ENCODE measurements around the gene ABCA13.
A peak's percentile ranks its signal among the peaks of the same experiment; 100 is the strongest.

The ABCA13 gene

GRCh38 chr7:48173756-48174382 lies 2.6 kb downstream of the ABCA13 start:
- H3K36me3 ChIP-seq (ENCODE audit: control insufficient read depth, insufficient read depth, low read length): no peaks in the 10 kb centered on the region
- H3K4me1 ChIP-seq (ENCODE audit: control insufficient read depth, insufficient read depth, low read length): peaks cover 16% of the 10 kb centered on the region
- H3K9ac ChIP-seq (ENCODE audit: low read depth, low read length): no peak overlapping the region
- no peak overlapping the region for H3K4me3 ChIP-seq (ENCODE audit: low read depth, low read length)
- no peak overlapping the region for H3K27ac ChIP-seq (ENCODE audit: low read depth, low read length)
- no peaks in the 10 kb centered on the region for H3K9me3 ChIP-seq (ENCODE audit: control insufficient read depth, insufficient read depth, low read length)
- H3K27me3 ChIP-seq (ENCODE audit: control insufficient read depth, insufficient read depth, low read length): peaks cover 17% of the 10 kb centered on the region

GRCh38 chr7:48175019-48175418 lies 3.8 kb downstream of the ABCA13 start:
- peaks cover 16% of the 10 kb centered on the region for H3K4me1 ChIP-seq (ENCODE audit: control insufficient read depth, insufficient read depth, low read length)
- H3K36me3 ChIP-seq (ENCODE audit: control insufficient read depth, insufficient read depth, low read length): no peaks in the 10 kb centered on the region
- peaks cover 17% of the 10 kb centered on the region for H3K27me3 ChIP-seq (ENCODE audit: control insufficient read depth, insufficient read depth, low read length)
- H3K4me3 ChIP-seq (ENCODE audit: low read depth, low read length): no peak overlapping the region
- H3K9me3 ChIP-seq (ENCODE audit: control insufficient read depth, insufficient read depth, low read length): no peaks in the 10 kb centered on the region
- H3K27ac ChIP-seq (ENCODE audit: low read depth, low read length): no peak overlapping the region
- no peak overlapping the region for H3K9ac ChIP-seq (ENCODE audit: low read depth, low read length)

GRCh38 chr7:48176356-48176893 lies 5.2 kb downstream of the ABCA13 start:
- Histone ChIP-seq H3K27ac (ENCODE audit: low read depth, low read length) (no peak overlapping the region), H3K9ac (ENCODE audit: low read depth, low read length) (no peak overlapping the region), H3K4me3 (ENCODE audit: low read depth, low read length) (no peak overlapping the region), H3K4me1 (ENCODE audit: control insufficient read depth, insufficient read depth, low read length) (peaks cover 16% of the 10 kb centered on the region), H3K9me3 (ENCODE audit: control insufficient read depth, insufficient read depth, low read length) (no peaks in the 10 kb centered on the region), H3K36me3 (ENCODE audit: control insufficient read depth, insufficient read depth, low read length) (no peaks in the 10 kb centered on the region), H3K27me3 (ENCODE audit: control insufficient read depth, insufficient read depth, low read length) (peaks cover 17% of the 10 kb centered on the region)

- H3K27ac ChIP-seq (ENCODE audit: low read depth, low read length): no peak overlapping the region
- H3K4me1 ChIP-seq (ENCODE audit: control insufficient read depth, insufficient read depth, low read length): peaks cover 16% of the 10 kb centered on the region
- H3K36me3 ChIP-seq (ENCODE audit: control insufficient read depth, insufficient read depth, low read length): no peaks in the 10 kb centered on the region
- no peak overlapping the region for H3K9ac ChIP-seq (ENCODE audit: low read depth, low read length)
- no peaks in the 10 kb centered on the region for H3K9me3 ChIP-seq (ENCODE audit: control insufficient read depth, insufficient read depth, low read length)
- no peak overlapping the region for H3K4me3 ChIP-seq (ENCODE audit: low read depth, low read length)
- H3K27me3 ChIP-seq (ENCODE audit: control insufficient read depth, insufficient read depth, low read length): peaks cover 17% of the 10 kb centered on the region
Measured at GRCh38 chr7:48177271-48177670, 6.0 kb downstream of the ABCA13 start.

- Histone ChIP-seq H3K27me3 (ENCODE audit: control insufficient read depth, insufficient read depth, low read length) (peaks cover 17% of the 10 kb centered on the region), H3K9me3 (ENCODE audit: control insufficient read depth, insufficient read depth, low read length) (no peaks in the 10 kb centered on the region), H3K36me3 (ENCODE audit: control insufficient read depth, insufficient read depth, low read length) (no peaks in the 10 kb centered on the region), H3K9ac (ENCODE audit: low read depth, low read length) (no peak overlapping the region), H3K4me3 (ENCODE audit: low read depth, low read length) (no peak overlapping the region), H3K27ac (ENCODE audit: low read depth, low read length) (no peak overlapping the region), H3K4me1 (ENCODE audit: control insufficient read depth, insufficient read depth, low read length) (peaks cover 36% of the 10 kb centered on the region)
Measured at GRCh38 chr7:48179496-48180030, 8.3 kb downstream of the ABCA13 start.

GRCh38 chr7:48180981-48181380 lies 9.7 kb downstream of the ABCA13 start:
- no peaks in the 10 kb centered on the region for H3K9me3 ChIP-seq (ENCODE audit: control insufficient read depth, insufficient read depth, low read length)
- peaks cover 11% of the 10 kb centered on the region for H3K27me3 ChIP-seq (ENCODE audit: control insufficient read depth, insufficient read depth, low read length)
- no peaks in the 10 kb centered on the region for H3K36me3 ChIP-seq (ENCODE audit: control insufficient read depth, insufficient read depth, low read length)
- H3K9ac ChIP-seq (ENCODE audit: low read depth, low read length): no peak overlapping the region
- H3K4me1 ChIP-seq (ENCODE audit: control insufficient read depth, insufficient read depth, low read length): peaks cover 33% of the 10 kb centered on the region
- no peak overlapping the region for H3K27ac ChIP-seq (ENCODE audit: low read depth, low read length)
- no peak overlapping the region for H3K4me3 ChIP-seq (ENCODE audit: low read depth, low read length)

- Histone ChIP-seq H3K27ac (ENCODE audit: low read depth, low read length) (peak overlapping the region; percentile 59), H3K36me3 (ENCODE audit: control insufficient read depth, insufficient read depth, low read length) (no peaks in the 10 kb centered on the region), H3K4me3 (ENCODE audit: low read depth, low read length) (peak overlapping the region; percentile 9; the same call in 1 of the 2 replicates), H3K9me3 (ENCODE audit: control insufficient read depth, insufficient read depth, low read length) (peaks cover 9% of the 10 kb centered on the region; the same call in 1 of the 2 replicates), H3K9ac (ENCODE audit: low read depth, low read length) (no peak overlapping the region), H3K4me1 (ENCODE audit: control insufficient read depth, insufficient read depth, low read length) (peaks cover 20% of the 10 kb centered on the region), H3K27me3 (ENCODE audit: control insufficient read depth, insufficient read depth, low read length) (peaks cover 3% of the 10 kb centered on the region; the same call in 1 of the 2 replicates)
Measured at GRCh38 chr7:48182718-48183369, 11.6 kb downstream of the ABCA13 start.

GRCh38 chr7:48183370-48183743 lies 12.1 kb downstream of the ABCA13 start:
- H3K27ac ChIP-seq (ENCODE audit: low read depth, low read length): peak overlapping the region; percentile 59
- H3K4me3 ChIP-seq (ENCODE audit: low read depth, low read length): peak overlapping the region; percentile 9; the same call in 1 of the 2 replicates
- H3K9me3 ChIP-seq (ENCODE audit: control insufficient read depth, insufficient read depth, low read length): peaks cover 14% of the 10 kb centered on the region; the same call in 1 of the 2 replicates
- no peaks in the 10 kb centered on the region for H3K27me3 ChIP-seq (ENCODE audit: control insufficient read depth, insufficient read depth, low read length)
- no peak overlapping the region for H3K9ac ChIP-seq (ENCODE audit: low read depth, low read length)
- H3K4me1 ChIP-seq (ENCODE audit: control insufficient read depth, insufficient read depth, low read length): peaks cover 20% of the 10 kb centered on the region
- no peaks in the 10 kb centered on the region for H3K36me3 ChIP-seq (ENCODE audit: control insufficient read depth, insufficient read depth, low read length)

- Histone ChIP-seq H3K9me3 (ENCODE audit: control insufficient read depth, insufficient read depth, low read length) (peaks cover 14% of the 10 kb centered on the region; the same call in 1 of the 2 replicates), H3K27ac (ENCODE audit: low read depth, low read length) (no peak overlapping the region), H3K27me3 (ENCODE audit: control insufficient read depth, insufficient read depth, low read length) (no peaks in the 10 kb centered on the region), H3K36me3 (ENCODE audit: control insufficient read depth, insufficient read depth, low read length) (no peaks in the 10 kb centered on the region), H3K9ac (ENCODE audit: low read depth, low read length) (no peak overlapping the region), H3K4me3 (ENCODE audit: low read depth, low read length) (no peak overlapping the region), H3K4me1 (ENCODE audit: control insufficient read depth, insufficient read depth, low read length) (peaks cover 21% of the 10 kb centered on the region)
Measured at GRCh38 chr7:48183965-48184364, 12.7 kb downstream of the ABCA13 start.

- Histone ChIP-seq H3K9me3 (ENCODE audit: control insufficient read depth, insufficient read depth, low read length) (peaks cover 14% of the 10 kb centered on the region; the same call in 1 of the 2 replicates), H3K36me3 (ENCODE audit: control insufficient read depth, insufficient read depth, low read length) (no peaks in the 10 kb centered on the region), H3K4me1 (ENCODE audit: control insufficient read depth, insufficient read depth, low read length) (peaks cover 7% of the 10 kb centered on the region), H3K9ac (ENCODE audit: low read depth, low read length) (no peak overlapping the region), H3K27me3 (ENCODE audit: control insufficient read depth, insufficient read depth, low read length) (no peaks in the 10 kb centered on the region), H3K27ac (ENCODE audit: low read depth, low read length) (no peak overlapping the region), H3K4me3 (ENCODE audit: low read depth, low read length) (no peak overlapping the region)
Measured at GRCh38 chr7:48188776-48189520, 17.7 kb downstream of the ABCA13 start.

Data from HUES48 (cell line).